ENCODE results near the gene CD34. TPM values are rescaled to one million over a fixed set of nuclear protein-coding genes. Genes with fewer than 3 reads are reported as not detected.
A peak's percentile ranks its signal among the peaks of the same experiment; 100 is the strongest.

Gene CD34
- total RNA-seq, 2 donors from 2014 or later, result 9.8 to 47.7 TPM

DNA sequence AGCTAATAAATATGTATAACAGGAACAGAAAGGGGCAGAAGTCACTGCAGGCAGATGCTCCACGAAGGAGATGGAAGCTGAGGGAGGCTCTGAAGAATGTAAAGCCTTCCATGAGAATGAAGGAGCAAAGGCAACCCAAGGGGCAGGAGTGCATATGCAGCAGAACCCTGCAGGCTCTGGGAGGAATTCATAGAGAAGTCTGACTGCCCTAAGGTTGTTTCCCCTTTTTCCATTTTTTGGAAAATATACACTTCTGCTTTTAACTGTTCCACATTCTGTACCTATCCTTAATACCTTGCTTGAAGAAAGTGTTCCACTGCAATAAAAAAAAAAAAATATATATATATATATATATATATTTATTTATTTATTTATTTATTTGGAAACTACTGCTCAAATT lies 69.6 kb downstream of the CD34 start:
- Histone ChIP-seq H3K4me3 (no peak overlapping the region), H3K9me3 (no peaks in the 10 kb centered on the region), H3K27me3 (replicated peaks; ENCODE audit: insufficient read depth) (no peaks in the 10 kb centered on the region), H3K27ac (peak overlapping the region; percentile 68 to 71), H3K4me1 (replicated peaks) (peaks cover 33% of the 10 kb centered on the region), H3K36me3 (no peaks in the 10 kb centered on the region)
- TF ChIP-seq POLR2A (IDR thresholded peaks at IDR 0.05) (no peak), POLR2AphosphoS5 (IDR thresholded peaks at IDR 0.05) (no peak)
- TF ChIP-seq, protein P1, sequence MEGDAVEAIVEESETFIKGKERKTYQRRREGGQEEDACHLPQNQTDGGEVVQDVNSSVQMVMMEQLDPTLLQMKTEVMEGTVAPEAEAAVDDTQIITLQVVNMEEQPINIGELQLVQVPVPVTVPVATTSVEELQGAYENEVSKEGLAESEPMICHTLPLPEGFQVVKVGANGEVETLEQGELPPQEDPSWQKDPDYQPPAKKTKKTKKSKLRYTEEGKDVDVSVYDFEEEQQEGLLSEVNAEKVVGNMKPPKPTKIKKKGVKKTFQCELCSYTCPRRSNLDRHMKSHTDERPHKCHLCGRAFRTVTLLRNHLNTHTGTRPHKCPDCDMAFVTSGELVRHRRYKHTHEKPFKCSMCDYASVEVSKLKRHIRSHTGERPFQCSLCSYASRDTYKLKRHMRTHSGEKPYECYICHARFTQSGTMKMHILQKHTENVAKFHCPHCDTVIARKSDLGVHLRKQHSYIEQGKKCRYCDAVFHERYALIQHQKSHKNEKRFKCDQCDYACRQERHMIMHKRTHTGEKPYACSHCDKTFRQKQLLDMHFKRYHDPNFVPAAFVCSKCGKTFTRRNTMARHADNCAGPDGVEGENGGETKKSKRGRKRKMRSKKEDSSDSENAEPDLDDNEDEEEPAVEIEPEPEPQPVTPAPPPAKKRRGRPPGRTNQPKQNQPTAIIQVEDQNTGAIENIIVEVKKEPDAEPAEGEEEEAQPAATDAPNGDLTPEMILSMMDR (IDR thresholded peaks at IDR 0.05), result no peak
- no peak for DNase-seq (ENCODE audit: low spot score)
- intact Hi-C loops (cut with DNase I), result no loop called here
- 26% methylated on average over 1 of the region's 1 CpG for WGBS

DNA sequence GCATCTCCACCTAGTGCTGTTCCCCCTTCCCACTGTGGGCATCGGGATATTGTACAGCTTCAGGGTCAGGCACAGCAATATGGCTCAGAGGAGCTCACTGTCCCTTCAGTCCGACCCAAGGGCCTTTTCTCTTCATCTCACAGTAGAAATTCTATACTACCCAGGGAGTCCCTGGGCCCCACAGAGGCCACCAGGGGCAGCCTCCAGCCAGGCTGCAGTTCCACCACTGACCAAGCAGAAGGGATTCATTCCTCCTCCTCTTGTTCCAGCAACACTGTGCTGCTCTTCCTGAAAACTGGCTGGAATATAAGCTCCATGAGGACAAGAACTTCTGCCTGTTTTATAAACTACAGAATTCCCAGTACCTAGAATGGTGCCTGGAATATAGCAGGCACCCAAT lies 70.5 kb downstream of the CD34 start:
- 87% methylated on average over 2 of the region's 2 CpGs for WGBS
- peaks cover 33% of the 10 kb centered on the region for H3K4me1 ChIP-seq (replicated peaks)
- intact Hi-C loops (cut with DNase I), result no loop called here

DNA sequence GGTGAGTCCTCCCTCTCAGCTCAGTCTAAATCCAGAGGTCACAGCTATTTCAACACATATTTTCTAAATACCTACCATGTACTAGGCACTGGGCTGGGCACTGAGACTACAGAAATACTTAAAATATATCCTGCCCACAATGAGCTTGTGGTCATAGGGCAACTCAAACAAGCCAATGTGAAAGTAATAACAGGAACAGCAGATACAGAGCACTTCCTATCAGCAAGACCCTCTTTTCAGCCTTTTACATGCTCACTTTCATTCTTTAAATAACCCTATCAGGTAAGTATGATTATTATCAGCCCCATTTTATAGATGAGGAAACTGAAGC lies 71.9 kb downstream of the CD34 start:
- H3K4me1 ChIP-seq (replicated peaks), result peaks cover 33% of the 10 kb centered on the region
- no peaks in the 10 kb centered on the region for H3K27me3 ChIP-seq (replicated peaks; ENCODE audit: insufficient read depth)
- no peak for DNase-seq (ENCODE audit: low spot score)
- no peak overlapping the region for H3K4me3 ChIP-seq
- peak overlapping the region; percentile 56 to 68 for H3K27ac ChIP-seq
- TF ChIP-seq POLR2AphosphoS5 (IDR thresholded peaks at IDR 0.05) (no peak), POLR2A (IDR thresholded peaks at IDR 0.05) (no peak)
- TF ChIP-seq, protein P1 (IDR thresholded peaks at IDR 0.05), result no peak
- no peaks in the 10 kb centered on the region for H3K9me3 ChIP-seq
- H3K36me3 ChIP-seq, result no peaks in the 10 kb centered on the region
- intact Hi-C loops (cut with DNase I), result no loop called here

More for the DNA sequence above, 70.5 kb downstream of the CD34 start:
- no peaks in the 10 kb centered on the region for H3K27me3 ChIP-seq (replicated peaks; ENCODE audit: insufficient read depth)
- H3K27ac ChIP-seq, result peak overlapping the region; percentile 3 to 68
- no peak for TF ChIP-seq POLR2A (IDR thresholded peaks at IDR 0.05)
- no peak for TF ChIP-seq POLR2AphosphoS5 (IDR thresholded peaks at IDR 0.05)
- TF ChIP-seq, protein P1 (IDR thresholded peaks at IDR 0.05), result no peak
- no peak for DNase-seq (ENCODE audit: low spot score)
- no peak overlapping the region for H3K4me3 ChIP-seq
- H3K36me3 ChIP-seq, result no peaks in the 10 kb centered on the region
- H3K9me3 ChIP-seq, result no peaks in the 10 kb centered on the region

DNA sequence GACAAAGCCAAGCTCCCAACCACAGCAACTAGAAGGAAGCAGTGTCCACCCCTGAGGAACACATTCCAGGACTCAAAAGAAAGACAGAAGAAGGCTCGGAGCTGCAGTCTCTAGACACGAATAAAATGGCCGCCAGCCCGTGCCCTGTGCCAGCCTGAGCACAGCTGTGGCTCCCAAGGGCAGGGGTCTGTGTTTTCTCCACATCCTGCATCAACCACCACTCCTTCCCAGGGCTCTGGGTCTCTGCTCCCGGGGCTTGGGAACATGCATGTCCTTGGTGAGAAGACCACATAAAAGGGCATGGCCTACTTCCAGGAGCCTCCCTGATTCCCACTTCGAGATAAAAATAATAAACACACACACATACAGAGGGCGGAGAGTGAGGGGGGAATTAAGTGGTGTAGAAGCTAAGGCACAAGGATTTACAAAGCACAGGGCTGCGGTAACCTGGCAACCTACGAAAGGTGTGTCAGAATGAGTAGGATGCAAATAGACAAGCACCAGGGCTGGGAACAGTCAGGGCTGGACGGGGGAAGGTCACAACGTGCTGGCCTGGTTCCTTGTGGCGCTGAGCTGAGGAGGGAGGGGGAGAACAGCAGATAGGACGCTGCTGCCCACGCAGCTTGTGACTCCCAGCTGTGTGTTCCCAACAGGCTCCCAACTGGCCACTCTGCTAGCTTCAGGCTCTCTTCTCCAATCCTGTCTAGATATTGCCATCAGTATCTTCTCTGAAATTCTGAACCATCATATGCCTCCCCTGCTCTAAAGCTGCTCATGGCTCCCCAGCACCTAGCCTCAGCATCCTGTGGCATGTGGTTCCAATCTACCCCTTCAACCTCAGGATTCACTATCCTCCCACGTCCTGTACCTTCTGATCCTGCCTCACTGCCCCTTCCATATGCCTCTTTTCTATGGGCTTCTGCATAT lies 72.5 kb downstream of the CD34 start:
- H3K4me1 ChIP-seq (replicated peaks), result peaks cover 33% of the 10 kb centered on the region
- H3K4me3 ChIP-seq, result no peak overlapping the region
- peak; percentile 65 for DNase-seq (ENCODE audit: low spot score)
- TF ChIP-seq POLR2A (IDR thresholded peaks at IDR 0.05) (peak; percentile 45), POLR2AphosphoS5 (IDR thresholded peaks at IDR 0.05) (peak; percentile 55)
- TF ChIP-seq, protein P1 (IDR thresholded peaks at IDR 0.05), result no peak
- H3K9me3 ChIP-seq, result no peaks in the 10 kb centered on the region
- H3K36me3 ChIP-seq, result no peaks in the 10 kb centered on the region
- WGBS, result 25% methylated on average over 15 of the region's 15 CpGs
- H3K27me3 ChIP-seq (replicated peaks; ENCODE audit: insufficient read depth), result no peaks in the 10 kb centered on the region
- H3K27ac ChIP-seq, result peak overlapping the region; percentile 56 to 68
- intact Hi-C loops (cut with DNase I), result no loop called here

DNA sequence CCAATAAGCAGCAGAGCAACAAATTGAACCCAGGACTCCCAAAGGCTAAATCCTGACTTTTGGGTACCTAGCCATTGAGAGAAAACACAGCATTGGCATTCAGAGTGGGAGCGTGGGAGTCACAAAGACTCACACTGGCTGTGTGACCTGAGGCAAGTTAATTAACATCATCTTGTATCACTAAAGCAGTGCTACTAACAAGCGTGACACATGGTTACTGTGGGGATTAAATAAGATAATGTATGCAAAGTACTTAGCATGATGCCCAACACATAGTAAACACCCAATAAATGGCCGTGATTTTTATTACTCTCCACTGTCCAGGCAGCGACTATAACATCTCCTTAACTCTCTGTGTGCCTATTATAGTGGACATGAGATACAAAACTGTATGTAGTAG lies 73.3 kb downstream of the CD34 start:
- TF ChIP-seq POLR2AphosphoS5 (IDR thresholded peaks at IDR 0.05) (no peak), POLR2A (IDR thresholded peaks at IDR 0.05) (no peak)
- TF ChIP-seq, protein P1 (IDR thresholded peaks at IDR 0.05), result no peak
- 69% methylated on average over 4 of the region's 4 CpGs for WGBS
- Histone ChIP-seq H3K27ac (peak overlapping the region in 1 of 2 donors; percentile 68), H3K4me1 (replicated peaks) (peaks cover 32% of the 10 kb centered on the region), H3K9me3 (no peaks in the 10 kb centered on the region), H3K36me3 (no peaks in the 10 kb centered on the region), H3K27me3 (replicated peaks; ENCODE audit: insufficient read depth) (no peaks in the 10 kb centered on the region), H3K4me3 (no peak overlapping the region)
- intact Hi-C loops (cut with DNase I), result no loop called here
- no peak for DNase-seq (ENCODE audit: low spot score)
